ENCODE measurements around the gene TUG1. TPM values are rescaled to one million over a fixed set of nuclear protein-coding genes. Genes with fewer than 3 reads are reported as not detected.
A peak's percentile ranks its signal among the peaks of the same experiment; 100 is the strongest.

Gene TUG1
- total and polyA plus RNA-seq, 10 of the 15 experiments (the other 5 are each of a cell fraction or from before 2014, with no cell fraction given): 19.3 to 116 (median 54.9) TPM

- CTCF ChIA-PET: interaction anchor here (0.6 to 1.4 kb wide), 5 partner anchors 50 to 260 kb away, joined by 3 to 5 read pairs (median 3); no protein-coding TSS in a partner anchor
- no peak for FAIRE-seq
- BruUV-seq (replicated peaks): TSS peak; percentile 68
- Histone ChIP-seq H4K20me1 (ENCODE audit: control insufficient read depth, insufficient read depth) (no peaks in the 10 kb centered on the region; the same call in 1 of the 2 replicates), H3K9me3 (replicated peaks; ENCODE audit: control insufficient read depth, insufficient read depth, low read length) (peaks cover 50% of the 10 kb centered on the region), H3K36me3 (ENCODE audit: control insufficient read depth in 2 of 2, insufficient read depth in 2 of 2, low read length in 1 of 2) (peaks cover 3 to 34% of the 10 kb centered on the region in 2 experiments), H3K27me3 (replicated peaks in 1 of 2; ENCODE audit: control insufficient read depth in 2 of 2, insufficient read depth in 2 of 2, low read length in 1 of 2) (no peaks in the 10 kb centered on the region), H3K27ac (ENCODE audit: control insufficient read depth, insufficient read depth) (peak overlapping the region; percentile 93; the same call in 1 of the 2 replicates), H3K4me2 (ENCODE audit: control insufficient read depth, insufficient read depth) (peak overlapping the region; percentile 75), H3K9ac (ENCODE audit: control insufficient read depth, insufficient read depth, low read length) (peak overlapping the region; percentile 77), H3K4me1 (ENCODE audit: control insufficient read depth, insufficient read depth, low read length) (peaks cover 10% of the 10 kb centered on the region), H2AFZ (ENCODE audit: control insufficient read depth, low read depth, low read length) (no peak overlapping the region), H3K79me2 (ENCODE audit: control insufficient read depth, insufficient read depth, low read length) (peaks cover 44% of the 10 kb centered on the region), H3K4me3 (peak overlapping the region; percentile 82)
- RAD21 ChIA-PET (ENCODE audit: unreplicated experiment): interaction anchor here (1.1 to 3.2 kb wide), 2 partner anchors 49 to 114 kb away, joined by 3 to 22 read pairs; no protein-coding TSS in a partner anchor
- ATAC-seq: no peak
- intact Hi-C loops (cut with micrococcal nuclease; ENCODE audit: unreplicated experiment) (loop anchor here (5.0 kb wide), 1 partner anchor 112 kb away; the partner anchor contains the start of gene SMTN), in situ Hi-C loops (cut with MboI) (no loop called here)
- TF ChIP-seq EED (IDR thresholded peaks at IDR 0.05; ENCODE audit: low read depth): no peak
- TF ChIP-seq SREBF1 (IDR thresholded peaks at IDR 0.05; ENCODE audit: low read length): no peak
- 0 out of 2 replicates have a peak, but pooled peaks have one; percentile 10 for TF ChIP-seq CBX5 (IDR thresholded peaks at IDR 0.05; ENCODE audit: low read depth)
- no peak for TF ChIP-seq KLF5 (IDR thresholded peaks at IDR 0.05; ENCODE audit: partially characterized antibody)
- no peak for TF ChIP-seq FOXM1 (IDR thresholded peaks at IDR 0.05; ENCODE audit: low read depth, low read length)
- no peak for TF ChIP-seq SMAD1 (IDR thresholded peaks at IDR 0.05; ENCODE audit: low read depth, partially characterized antibody)
- TF ChIP-seq POLR2AphosphoS5 (IDR thresholded peaks at IDR 0.05; ENCODE audit: low read length): no peak; the same call in 1 of the 2 replicates
- POLR2A ChIA-PET: interaction anchor here (1.0 to 1.8 kb wide), 3 partner anchors 47 to 113 kb away, joined by 6 to 7 read pairs (median 7); no protein-coding TSS in a partner anchor
- WGBS (ENCODE audit: insufficient coverage, insufficient replicate concordance, low lambda C conversion rate, missing lambda C conversion rate): 98% methylated on average over 3 of the region's 3 CpGs
- DNase-seq (ENCODE audit: low read depth, low spot score): no peak
- SMC1A ChIA-PET (ENCODE audit: uncharacterized antibody, unreplicated experiment): no interaction called here
Measured at GRCh38 chr22:30970356-30970746, 1.3 kb downstream of the TUG1 start.
